Urothelium cell line (cell line): ENCODE data around the gene TRPM3.

Experiments
- DNase-seq: peaks from one replicate; pipeline ENCODE4 v3.0.0; 2011; ENCODE audit warnings: low spot score, mixed read lengths
- FAIRE-seq: peaks from 2 replicates; lab custom pipeline; 2011; peaks lifted over from hg19 to GRCh38; lab: Jason Lieb, UNC

TRPM3 gene

DNA sequence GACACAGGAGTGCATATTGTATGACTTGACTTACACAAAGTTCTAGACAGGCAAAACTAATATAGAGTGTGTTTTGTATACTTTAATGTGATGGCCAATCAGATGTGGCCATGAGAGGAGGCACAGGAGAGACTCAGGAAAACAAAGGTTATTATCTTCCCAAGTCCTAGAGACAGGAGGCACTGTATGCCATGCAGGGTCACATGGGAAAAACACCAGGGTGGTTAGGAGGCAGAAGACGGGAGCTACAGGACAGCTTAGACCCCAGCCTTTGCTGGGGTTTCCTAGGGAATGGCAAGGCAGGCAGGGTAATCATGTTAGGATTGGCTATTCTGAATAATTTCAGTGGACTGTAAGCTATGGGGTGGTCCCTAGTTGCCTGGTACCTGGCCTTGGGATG is 16.2 kb downstream of the TRPM3 start:
- DNase-seq (no peak), FAIRE-seq (no peak)

DNA sequence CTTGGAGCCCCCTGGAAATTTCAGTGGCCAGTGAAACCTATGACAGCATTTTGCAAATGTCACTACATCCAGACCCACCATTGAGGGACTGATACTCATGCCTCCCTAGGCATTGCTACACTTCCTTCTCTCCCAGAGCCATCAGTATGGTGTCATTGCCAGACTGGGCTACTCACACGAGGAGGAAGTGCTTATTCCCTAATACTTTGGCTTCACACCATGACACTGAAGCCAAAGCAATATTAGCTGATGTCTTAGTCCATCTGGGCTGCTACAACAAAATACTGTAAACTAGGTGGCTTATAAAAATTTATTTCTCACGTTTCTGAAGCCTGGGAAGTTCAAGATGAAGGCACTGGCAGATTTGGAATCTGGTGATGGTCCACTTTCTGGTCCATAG is 22.6 kb downstream of the TRPM3 start:
- FAIRE-seq (no peak), DNase-seq (no peak)

- FAIRE-seq (no peak), DNase-seq (no peak)
Observed at GRCh38 chr9:71097671-71098070, 23.8 kb downstream of the TRPM3 start.

GRCh38 chr9:71096421-71097108 is 24.9 kb downstream of the TRPM3 start:
- no peak for FAIRE-seq
- DNase-seq: no peak

- no peak for FAIRE-seq
- DNase-seq: no peak
Observed at GRCh38 chr9:71094708-71095251, 26.6 kb downstream of the TRPM3 start.

GRCh38 chr9:71090896-71091295 is 30.5 kb downstream of the TRPM3 start:
- FAIRE-seq: no peak
- DNase-seq: no peak

DNA sequence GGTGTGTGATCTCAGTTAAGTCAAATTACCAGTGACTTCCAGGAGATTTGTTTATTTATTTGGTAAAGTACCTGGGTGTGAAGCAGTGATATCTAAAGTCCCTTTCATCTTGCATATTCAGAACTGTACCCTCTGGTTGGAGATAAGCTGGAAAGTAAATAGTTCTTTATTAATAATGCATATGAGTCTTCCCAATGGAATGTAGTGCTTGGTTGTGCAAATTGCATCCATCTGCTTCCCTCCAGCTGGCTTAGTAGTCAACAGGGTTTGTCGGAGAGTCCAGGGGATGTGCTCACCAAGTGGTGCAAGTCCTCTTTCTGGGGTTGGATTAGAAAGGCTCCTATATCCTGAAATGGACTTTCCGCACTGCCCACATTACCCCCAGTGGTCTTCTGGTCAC is 42.0 kb downstream of the TRPM3 start:
- DNase-seq (no peak), FAIRE-seq (no peak)

GRCh38 chr9:71076096-71076495 is 45.3 kb downstream of the TRPM3 start:
- DNase-seq (no peak), FAIRE-seq (no peak)

GRCh38 chr9:71073494-71073893 is 47.9 kb downstream of the TRPM3 start:
- DNase-seq: no peak

DNA sequence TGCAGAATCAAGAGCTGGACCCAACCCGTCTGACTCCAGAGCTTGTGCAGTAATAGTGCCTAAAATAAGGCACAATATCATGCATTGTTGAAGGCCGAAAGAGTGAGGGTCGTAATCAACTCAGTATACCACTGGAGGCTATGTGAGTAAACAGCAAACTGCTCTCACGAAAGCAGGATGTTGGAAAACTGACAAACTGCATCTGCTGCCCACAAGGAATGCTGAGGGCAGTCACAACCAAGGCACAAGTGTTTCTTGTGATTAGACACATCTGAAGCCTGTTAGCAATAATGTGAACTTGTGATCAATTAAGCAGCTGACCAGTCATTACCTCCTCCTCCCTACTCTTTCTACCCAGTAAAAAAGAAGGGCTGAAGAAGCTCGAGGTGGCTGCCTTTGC is 48.8 kb downstream of the TRPM3 start:
- FAIRE-seq (no peak), DNase-seq (no peak)

More at GRCh38 chr9:71073494-71073893, 47.9 kb downstream of the TRPM3 start:
- FAIRE-seq: no peak

DNA sequence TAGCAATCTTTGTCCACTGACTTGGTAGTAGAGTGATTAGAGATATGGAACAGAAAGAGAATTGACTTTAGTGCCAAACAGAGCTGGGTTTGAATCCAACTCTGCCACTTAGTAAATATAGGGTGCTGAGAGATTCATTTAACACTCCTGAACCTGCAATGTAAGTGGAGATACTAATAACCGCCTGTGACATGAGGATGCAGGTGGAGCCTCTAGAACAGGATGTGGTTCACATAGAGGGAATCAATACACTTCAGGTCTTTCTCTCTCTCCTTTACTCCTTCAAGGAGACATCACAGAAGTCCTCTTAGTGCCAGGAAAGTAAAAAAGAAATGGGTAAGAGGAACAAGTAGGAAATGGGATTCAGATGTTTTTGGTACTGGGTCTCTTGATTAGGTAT is 49.8 kb downstream of the TRPM3 start:
- DNase-seq: no peak
- FAIRE-seq: no peak

DNA sequence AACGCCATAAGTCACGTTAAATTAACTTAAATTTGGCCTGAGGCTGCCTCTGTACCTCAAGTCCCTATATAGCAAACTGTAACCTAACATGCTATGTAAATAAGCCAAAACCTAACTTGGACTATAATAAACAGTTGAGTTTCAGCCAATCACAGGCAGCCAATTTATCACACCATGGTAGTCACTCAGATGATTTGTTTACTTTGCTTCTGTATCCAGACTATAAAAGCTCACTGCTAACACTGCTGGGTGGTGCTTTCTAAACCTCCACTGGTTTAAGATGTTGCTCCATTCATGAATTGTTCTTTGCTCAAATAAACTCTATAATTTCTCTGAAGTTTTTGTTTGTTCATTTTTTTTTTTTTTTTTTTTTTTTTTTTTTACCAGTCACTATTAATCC is 62.8 kb downstream of the TRPM3 start:
- no peak for DNase-seq
- FAIRE-seq: no peak

DNA sequence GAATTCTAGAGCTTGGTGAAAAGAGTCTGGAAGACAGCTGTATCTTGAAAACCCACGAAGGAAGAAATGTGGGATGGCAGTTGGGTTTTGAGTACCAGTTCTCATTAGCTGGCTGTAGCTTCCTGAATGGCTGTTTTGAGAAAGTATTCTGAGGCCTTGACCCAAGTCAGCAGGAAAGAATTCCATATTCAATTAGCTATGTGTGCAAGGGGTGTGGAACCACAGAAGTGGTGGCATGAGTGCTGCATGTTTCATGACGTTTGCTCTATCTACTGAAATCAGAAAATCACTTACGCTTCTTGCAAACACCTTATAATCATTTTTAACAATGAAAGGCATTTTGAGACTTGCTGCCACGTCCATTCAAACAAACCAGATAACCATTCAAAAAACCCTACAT is 69.1 kb downstream of the TRPM3 start:
- FAIRE-seq: no peak

DNA sequence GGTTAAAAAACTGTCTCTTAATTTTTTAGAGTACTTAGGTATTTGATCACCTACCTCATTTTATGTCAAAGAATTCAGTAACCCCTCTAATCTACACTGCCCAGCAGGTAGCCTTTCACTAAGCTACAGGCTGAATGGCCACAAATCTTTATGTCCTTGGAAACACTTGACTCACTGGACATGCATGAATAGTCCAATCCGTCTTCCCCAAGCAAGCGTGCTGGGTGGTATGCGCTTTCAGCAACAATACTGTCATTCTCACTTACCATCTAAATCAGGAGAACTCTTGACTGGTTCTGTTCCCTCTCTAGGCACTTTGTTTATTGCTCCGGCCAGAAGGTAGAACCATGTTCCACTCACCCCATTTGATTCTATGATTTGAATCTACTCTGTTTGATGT is 73.1 kb downstream of the TRPM3 start:
- FAIRE-seq (no peak), DNase-seq (no peak)

More for the DNA sequence above, 69.1 kb downstream of the TRPM3 start:
- no peak for DNase-seq

DNA sequence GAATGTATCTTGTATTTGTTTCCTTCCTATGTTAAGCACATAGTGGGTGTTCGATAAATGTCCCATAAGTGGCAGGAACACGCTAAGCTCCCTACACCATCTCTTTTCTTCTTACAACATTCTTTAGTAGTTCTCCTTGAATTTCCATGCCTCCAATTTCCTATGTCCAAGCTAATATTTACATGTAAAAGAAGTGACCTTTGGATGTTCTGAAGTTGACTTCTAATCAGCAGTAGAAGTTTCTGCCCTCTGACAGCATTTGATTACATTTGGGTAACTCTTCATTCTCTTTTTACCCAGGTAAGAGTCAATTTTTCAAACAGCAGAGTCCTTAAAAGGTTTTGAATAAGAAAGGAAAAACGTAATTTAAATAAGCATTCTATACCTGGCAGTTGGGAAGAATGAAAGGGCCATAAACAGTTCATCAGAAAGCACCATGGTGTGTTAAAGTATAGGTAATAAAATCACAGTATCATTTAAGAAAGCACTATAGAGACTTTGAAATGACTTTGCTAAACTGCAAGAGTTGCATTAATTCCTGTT is 78.9 kb downstream of the TRPM3 start:
- no peak for DNase-seq
- FAIRE-seq: no peak

DNA sequence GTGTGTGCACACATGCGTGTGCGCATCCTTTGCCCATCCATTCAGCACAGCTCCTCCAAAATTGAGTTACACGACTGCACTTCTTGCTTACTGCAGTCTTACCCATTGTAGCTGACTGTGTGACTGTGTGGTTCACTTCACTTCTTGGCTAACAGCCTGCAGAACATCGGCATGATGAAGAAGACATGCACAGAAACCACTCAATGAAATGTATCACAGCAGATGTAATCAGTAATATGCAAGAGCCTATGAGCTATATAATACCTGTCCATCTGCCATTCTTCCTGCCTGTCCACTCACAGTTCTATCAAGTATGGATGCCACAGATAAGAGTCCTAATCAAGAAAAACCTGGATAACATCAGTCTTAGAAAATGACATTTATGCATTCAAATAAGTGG is 83.9 kb downstream of the TRPM3 start:
- DNase-seq: no peak
- FAIRE-seq: no peak

DNA sequence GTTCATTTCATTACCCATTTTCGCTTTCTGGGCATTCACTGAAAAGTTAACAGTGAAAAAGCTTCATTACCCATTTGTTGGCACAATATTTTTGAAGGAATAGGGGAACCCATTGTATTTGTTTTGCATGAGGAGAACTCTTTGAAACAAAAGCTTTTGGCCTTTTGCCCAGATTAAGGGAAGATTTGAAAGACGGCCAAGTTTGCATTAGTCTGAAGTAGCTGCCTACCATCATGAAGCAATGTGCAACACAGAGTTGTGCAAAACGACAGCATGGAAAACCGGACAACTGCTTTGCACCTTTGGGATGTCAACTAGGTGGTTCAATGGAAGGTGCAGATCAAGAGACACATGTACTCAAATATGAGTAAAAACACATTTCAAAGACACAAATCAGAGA is 84.9 kb downstream of the TRPM3 start:
- FAIRE-seq: no peak
- peak; percentile 29 for DNase-seq

- DNase-seq (no peak), FAIRE-seq (no peak)
Observed at GRCh38 chr9:71032779-71033178, 88.6 kb downstream of the TRPM3 start.

GRCh38 chr9:71025728-71026127 is 95.7 kb downstream of the TRPM3 start:
- DNase-seq (no peak), FAIRE-seq (no peak)

DNA sequence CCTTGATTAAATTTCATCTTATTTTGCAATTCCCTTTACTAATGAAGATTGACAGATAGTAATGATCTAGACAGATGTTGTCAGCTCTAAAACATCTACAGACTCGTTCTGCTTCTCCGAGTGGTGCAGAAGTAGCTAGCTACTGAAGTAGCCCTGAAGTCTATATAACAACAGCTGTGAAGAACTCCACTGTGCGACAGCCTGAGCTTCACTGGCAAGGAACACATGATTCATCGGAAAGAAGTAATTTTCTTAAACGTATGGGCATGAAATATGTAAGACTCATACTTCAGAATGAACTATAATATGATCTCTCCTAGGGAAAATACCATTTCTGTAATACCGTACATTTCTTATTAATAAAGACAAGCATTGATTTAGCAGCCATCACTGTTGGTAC is 96.2 kb downstream of the TRPM3 start:
- FAIRE-seq (no peak), DNase-seq (no peak)

DNA sequence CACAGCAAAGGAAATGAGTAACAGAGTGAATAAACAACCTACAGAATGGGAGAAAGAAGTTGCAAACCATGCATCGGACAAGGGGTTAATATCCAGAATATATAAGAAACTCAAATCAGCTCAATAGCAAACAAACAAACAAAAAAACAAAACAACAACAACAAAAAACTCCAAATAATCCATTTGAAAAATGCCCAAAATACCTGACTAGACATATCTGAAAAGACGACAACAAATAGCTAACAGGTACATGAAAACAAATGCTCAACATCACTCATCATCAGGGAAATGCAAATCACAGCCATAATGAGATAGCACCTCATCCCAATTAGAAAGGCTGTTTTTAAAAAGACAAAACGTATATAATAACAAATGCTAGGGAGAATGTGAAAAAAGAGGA is 111.2 kb downstream of the TRPM3 start:
- FAIRE-seq: no peak
- DNase-seq: no peak

GRCh38 chr9:71005456-71005855 is 116.0 kb downstream of the TRPM3 start:
- no peak for FAIRE-seq
- no peak for DNase-seq

- no peak for DNase-seq
- FAIRE-seq: no peak
Observed at GRCh38 chr9:71004196-71004595, 117.2 kb downstream of the TRPM3 start.
